ENCODE measurements around the gene CATSPER1. TPM values are rescaled to one million over a fixed set of nuclear protein-coding genes. Genes with fewer than 3 reads are reported as not detected.

CATSPER1 gene
- total and polyA plus RNA-seq, 12 donors, result 0.20 to 2.3 (median 0.41) TPM; not detected in 5

DNA sequence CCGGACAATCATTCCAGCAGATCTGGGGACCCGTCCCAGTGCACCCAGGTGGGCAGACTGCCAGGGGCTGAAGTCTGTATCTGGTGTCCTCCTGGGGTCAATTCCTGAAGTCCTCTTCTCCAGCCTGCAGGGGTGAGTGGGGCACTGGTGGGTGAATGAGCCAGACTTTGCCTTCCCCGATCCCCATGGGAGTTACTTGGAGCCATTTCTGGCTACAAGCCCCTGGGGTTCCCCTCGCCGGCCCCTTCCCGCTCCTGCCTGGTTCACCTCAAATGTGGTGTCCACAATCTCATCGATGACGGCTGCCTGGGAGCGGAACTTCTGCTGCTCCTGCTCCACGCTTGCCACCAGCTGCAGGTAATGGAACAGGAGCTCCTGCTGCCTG, 9.5 kb downstream of the CATSPER1 start:
- H3K27me3 ChIP-seq, result peaks cover 6% of the 10 kb centered on the region
- WGBS, 4 donors, result 87 to 97% (median 93%) methylated on average over 10 of the region's 10 CpGs
- H3K4me3 ChIP-seq, result no peak overlapping the region
- no peaks in the 10 kb centered on the region for H3K36me3 ChIP-seq (replicated peaks in 1 of 2)
- TF ChIP-seq, protein P1, sequence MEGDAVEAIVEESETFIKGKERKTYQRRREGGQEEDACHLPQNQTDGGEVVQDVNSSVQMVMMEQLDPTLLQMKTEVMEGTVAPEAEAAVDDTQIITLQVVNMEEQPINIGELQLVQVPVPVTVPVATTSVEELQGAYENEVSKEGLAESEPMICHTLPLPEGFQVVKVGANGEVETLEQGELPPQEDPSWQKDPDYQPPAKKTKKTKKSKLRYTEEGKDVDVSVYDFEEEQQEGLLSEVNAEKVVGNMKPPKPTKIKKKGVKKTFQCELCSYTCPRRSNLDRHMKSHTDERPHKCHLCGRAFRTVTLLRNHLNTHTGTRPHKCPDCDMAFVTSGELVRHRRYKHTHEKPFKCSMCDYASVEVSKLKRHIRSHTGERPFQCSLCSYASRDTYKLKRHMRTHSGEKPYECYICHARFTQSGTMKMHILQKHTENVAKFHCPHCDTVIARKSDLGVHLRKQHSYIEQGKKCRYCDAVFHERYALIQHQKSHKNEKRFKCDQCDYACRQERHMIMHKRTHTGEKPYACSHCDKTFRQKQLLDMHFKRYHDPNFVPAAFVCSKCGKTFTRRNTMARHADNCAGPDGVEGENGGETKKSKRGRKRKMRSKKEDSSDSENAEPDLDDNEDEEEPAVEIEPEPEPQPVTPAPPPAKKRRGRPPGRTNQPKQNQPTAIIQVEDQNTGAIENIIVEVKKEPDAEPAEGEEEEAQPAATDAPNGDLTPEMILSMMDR (IDR thresholded peaks at IDR 0.05), result no peak
- no peak for TF ChIP-seq POLR2A (IDR thresholded peaks at IDR 0.05)
- DNase-seq, result no peak
- H3K9me3 ChIP-seq (replicated peaks in 1 of 3), result no peaks in the 10 kb centered on the region
- H3K27ac ChIP-seq, result no peak overlapping the region
- intact Hi-C loops (cut with DNase I), result no loop called here
- peaks cover 7 to 10% of the 10 kb centered on the region in 2 donors for H3K4me1 ChIP-seq (replicated peaks in 1 of 2)

DNA sequence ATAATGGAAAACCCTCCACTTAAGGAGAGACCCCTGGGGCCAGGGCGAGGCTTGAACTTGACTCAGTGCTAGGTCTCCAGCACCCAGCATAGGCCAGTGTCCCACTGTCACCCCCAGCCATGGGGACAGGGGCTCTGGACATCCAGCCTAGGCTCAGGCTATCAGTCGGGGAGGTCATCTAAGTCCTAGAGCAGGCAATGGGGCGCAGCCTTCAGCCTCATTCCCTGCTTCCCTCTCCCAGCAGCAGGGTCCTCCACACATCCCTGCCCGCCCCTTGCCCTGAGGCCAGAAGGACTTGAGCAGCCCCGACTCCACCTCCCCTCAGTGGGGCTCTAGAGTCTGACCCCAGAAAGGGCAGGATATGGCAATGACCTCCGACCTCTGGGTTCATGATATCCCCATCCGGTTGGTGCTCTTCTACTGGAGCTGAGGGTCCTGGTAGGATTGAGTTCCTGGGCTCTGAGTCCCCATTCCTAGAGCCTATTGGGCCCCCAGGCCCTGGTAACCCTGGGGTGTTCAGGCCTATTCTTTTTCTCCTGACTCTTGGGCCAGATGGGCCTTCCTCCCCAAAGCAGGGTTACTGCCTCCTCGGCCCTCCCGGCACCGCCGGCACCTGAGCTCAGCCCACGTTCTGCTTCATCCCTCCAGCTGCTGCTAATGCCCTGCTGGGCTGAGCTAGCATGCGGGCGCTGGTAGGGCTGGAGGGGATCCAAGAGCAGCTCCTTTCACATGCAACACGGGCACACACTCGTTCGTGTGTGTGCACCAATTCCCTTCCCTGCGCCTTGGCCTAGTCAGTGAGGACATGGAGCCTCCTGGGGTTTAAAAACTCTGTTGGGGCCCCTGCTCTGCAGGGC, 10.1 kb downstream of the CATSPER1 start:
- intact Hi-C loops (cut with DNase I), result no loop called here
- H3K4me1 ChIP-seq (replicated peaks in 1 of 2), result peaks cover 4 to 10% of the 10 kb centered on the region in 2 donors
- H3K36me3 ChIP-seq (replicated peaks in 1 of 2), result no peaks in the 10 kb centered on the region
- DNase-seq, result no peak
- WGBS, 4 donors, result 88 to 91% (median 89%) methylated on average over 12 to 18 of the region's 18 CpGs
- H3K4me3 ChIP-seq, result no peak overlapping the region
- H3K27me3 ChIP-seq, result peaks cover 11% of the 10 kb centered on the region
- H3K27ac ChIP-seq, result peak overlapping the region in 1 of 5 donors; percentile 40
- H3K9me3 ChIP-seq (replicated peaks in 1 of 3), result no peaks in the 10 kb centered on the region
- TF ChIP-seq, protein P1 (IDR thresholded peaks at IDR 0.05), result no peak
- no peak for TF ChIP-seq POLR2A (IDR thresholded peaks at IDR 0.05)

DNA sequence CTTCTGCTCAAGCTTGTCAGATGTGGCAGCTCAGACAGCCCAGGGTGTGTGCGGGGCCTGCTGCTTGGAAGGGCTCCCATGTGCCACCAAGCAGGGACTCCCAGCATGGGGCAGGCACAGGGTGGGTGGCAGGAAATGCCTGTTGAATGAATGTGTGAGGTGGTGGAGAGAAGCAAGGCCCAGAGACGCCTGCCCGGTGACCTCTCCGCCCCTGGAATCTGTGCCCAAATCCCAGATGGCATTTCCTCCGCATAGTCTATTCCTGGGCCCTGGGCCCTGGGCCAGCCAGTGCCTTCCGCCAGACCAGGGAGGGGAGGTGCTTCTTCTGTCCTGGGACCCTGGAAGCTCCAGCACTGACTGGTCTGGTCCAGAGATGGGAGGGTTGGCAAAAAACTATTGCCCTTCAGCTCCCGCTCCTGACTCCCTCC, 10.8 kb downstream of the CATSPER1 start:
- H3K27me3 ChIP-seq, result peaks cover 11% of the 10 kb centered on the region
- H3K4me1 ChIP-seq (replicated peaks in 1 of 2), result peaks cover 0 to 8% of the 10 kb centered on the region in 2 donors
- 67 to 95% (median 87%) methylated on average over 1 to 7 of the region's 7 CpGs for WGBS, 4 donors
- TF ChIP-seq, protein P1 (IDR thresholded peaks at IDR 0.05), result no peak
- no peak for TF ChIP-seq POLR2A (IDR thresholded peaks at IDR 0.05)
- intact Hi-C loops (cut with DNase I), result no loop called here
- no peaks in the 10 kb centered on the region for H3K9me3 ChIP-seq (replicated peaks in 1 of 3)
- no peak overlapping the region for H3K4me3 ChIP-seq
- DNase-seq, result no peak
- peak overlapping the region in 1 of 5 donors; percentile 40 for H3K27ac ChIP-seq
- no peaks in the 10 kb centered on the region for H3K36me3 ChIP-seq (replicated peaks in 1 of 2)

DNA sequence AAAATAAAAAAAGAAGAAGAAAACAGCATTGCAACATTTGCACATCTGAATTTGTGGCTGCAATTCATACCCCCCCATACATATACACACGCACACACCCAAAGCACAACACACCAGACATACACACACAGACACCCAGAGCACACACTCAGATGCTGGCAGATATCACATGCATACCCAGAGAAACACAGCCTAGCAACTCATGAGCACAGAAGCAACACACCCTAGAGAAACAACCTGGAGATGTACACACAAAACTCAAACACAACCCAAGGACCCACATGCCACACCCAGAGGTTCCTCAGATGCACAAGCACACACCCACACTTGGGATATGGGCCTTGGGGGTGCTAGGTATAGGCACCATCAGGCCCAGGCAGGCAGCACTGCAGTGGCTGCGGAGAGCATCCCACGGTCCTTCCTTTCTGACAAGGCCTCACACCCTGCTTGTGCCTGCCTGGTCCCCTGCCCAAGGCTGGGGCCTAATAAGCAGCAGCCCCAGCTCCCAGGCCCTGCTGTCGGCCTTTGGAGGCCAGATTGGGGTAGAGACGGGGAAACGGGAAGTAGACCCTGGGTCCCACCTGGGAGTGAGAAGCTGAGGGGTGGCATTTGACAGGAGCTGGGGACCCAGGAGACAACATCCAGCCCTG, 11.3 kb downstream of the CATSPER1 start:
- intact Hi-C loops (cut with DNase I), result no loop called here
- Histone ChIP-seq H3K4me1 (replicated peaks in 1 of 2) (peaks cover 0 to 8% of the 10 kb centered on the region in 2 donors), H3K4me3 (no peak overlapping the region), H3K9me3 (replicated peaks in 1 of 3) (no peaks in the 10 kb centered on the region), H3K36me3 (replicated peaks in 1 of 2) (no peaks in the 10 kb centered on the region), H3K27ac (no peak overlapping the region), H3K27me3 (peaks cover 11% of the 10 kb centered on the region)
- WGBS, 4 donors, result 78 to 92% (median 87%) methylated on average over 2 to 6 of the region's 6 CpGs
- TF ChIP-seq, protein P1 (IDR thresholded peaks at IDR 0.05), result no peak
- no peak for TF ChIP-seq POLR2A (IDR thresholded peaks at IDR 0.05)
- DNase-seq, result no peak

Measured in adrenal gland (tissue), 12 donors.